ENCODE measurements around the gene CSTF1.

- TF ChIP-seq CTCF (IDR thresholded peaks at IDR 0.05 in 8 of 11, conservative IDR thresholded peaks at IDR 0.05 in 3 of 11) (no peak), POLR2A (IDR thresholded peaks at IDR 0.05) (no peak), POLR2AphosphoS5 (IDR thresholded peaks at IDR 0.05) (no peak)
Measured at GRCh38 chr20:56409956-56410355, 17.5 kb downstream of the CSTF1 start.
